ENCODE data around the gene HTR2B. TPM values are rescaled to one million over a fixed set of nuclear protein-coding genes. Genes with fewer than 3 reads are reported as not detected.

HTR2B gene
- total RNA-seq, 1 donor, result 2.9 TPM

DNA sequence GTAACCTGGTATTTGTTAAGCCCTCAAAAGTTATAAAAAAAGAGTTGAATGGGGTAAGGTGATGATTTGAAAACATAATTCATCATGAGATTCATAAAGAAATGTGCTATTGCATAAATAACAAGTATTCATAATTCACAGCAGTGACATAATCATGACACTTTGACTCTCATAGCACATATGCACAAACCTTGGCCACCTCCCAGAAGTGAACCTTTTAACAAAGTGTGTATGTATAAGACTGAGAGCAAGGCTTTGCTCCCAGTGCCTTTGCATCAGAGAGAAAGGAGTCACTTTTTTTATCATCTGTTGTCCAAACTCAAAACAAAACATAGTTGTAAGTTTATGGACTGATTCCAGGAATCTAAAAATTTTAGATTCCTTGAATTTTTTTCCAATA is 15.0 kb upstream of the HTR2B start:
- no peak overlapping the region for H3K27ac ChIP-seq (ENCODE audit: low read depth, low read length)
- H2AFZ ChIP-seq (ENCODE audit: low read length), result no peak overlapping the region
- no peaks in the 10 kb centered on the region for H3K27me3 ChIP-seq (ENCODE audit: insufficient read depth, low read length)
- no peaks in the 10 kb centered on the region for H3K9me3 ChIP-seq (ENCODE audit: low read depth, low read length)
- no peak overlapping the region for H3K4me2 ChIP-seq (ENCODE audit: insufficient read depth, low read length)
- no peaks in the 10 kb centered on the region for H3K36me3 ChIP-seq (ENCODE audit: insufficient read depth, low read length)
- peaks cover 8% of the 10 kb centered on the region for H3K4me1 ChIP-seq (ENCODE audit: insufficient read depth, low read length)
- no peaks in the 10 kb centered on the region for H4K20me1 ChIP-seq (ENCODE audit: insufficient read depth, low read length)
- peaks cover 22% of the 10 kb centered on the region for H3K79me2 ChIP-seq (ENCODE audit: insufficient read depth, low read length)
- no peak overlapping the region for H3K4me3 ChIP-seq (ENCODE audit: insufficient read depth, low read length)
- DNase-seq (ENCODE audit: insufficient read length, low spot score, missing footprints), result no peak
- TF ChIP-seq, protein P1, sequence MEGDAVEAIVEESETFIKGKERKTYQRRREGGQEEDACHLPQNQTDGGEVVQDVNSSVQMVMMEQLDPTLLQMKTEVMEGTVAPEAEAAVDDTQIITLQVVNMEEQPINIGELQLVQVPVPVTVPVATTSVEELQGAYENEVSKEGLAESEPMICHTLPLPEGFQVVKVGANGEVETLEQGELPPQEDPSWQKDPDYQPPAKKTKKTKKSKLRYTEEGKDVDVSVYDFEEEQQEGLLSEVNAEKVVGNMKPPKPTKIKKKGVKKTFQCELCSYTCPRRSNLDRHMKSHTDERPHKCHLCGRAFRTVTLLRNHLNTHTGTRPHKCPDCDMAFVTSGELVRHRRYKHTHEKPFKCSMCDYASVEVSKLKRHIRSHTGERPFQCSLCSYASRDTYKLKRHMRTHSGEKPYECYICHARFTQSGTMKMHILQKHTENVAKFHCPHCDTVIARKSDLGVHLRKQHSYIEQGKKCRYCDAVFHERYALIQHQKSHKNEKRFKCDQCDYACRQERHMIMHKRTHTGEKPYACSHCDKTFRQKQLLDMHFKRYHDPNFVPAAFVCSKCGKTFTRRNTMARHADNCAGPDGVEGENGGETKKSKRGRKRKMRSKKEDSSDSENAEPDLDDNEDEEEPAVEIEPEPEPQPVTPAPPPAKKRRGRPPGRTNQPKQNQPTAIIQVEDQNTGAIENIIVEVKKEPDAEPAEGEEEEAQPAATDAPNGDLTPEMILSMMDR (IDR thresholded peaks at IDR 0.05; ENCODE audit: extremely low read depth, low read depth, low read length), result no peak

DNA sequence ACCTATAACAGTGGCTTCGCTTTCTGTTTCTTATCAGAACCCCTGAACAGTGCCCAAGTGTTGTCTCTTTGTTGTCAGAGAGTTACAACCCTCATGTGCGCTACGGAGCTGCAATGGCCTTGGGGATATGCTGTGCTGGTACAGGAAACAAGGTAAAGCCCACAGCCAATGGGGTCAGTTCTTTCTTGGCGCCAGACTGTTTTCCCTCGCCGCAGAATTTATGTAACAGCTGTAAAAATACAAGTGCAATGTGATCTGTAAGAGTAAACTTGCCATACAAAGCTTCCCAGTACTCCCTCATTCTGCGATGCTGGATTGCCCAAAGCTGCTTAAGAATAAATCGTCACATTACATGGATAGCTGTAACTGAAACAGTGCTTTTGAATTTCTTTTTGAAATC is 13.9 kb upstream of the HTR2B start:
- Histone ChIP-seq H3K9me3 (ENCODE audit: low read depth, low read length) (no peaks in the 10 kb centered on the region), H4K20me1 (ENCODE audit: insufficient read depth, low read length) (no peaks in the 10 kb centered on the region), H3K27me3 (ENCODE audit: insufficient read depth, low read length) (no peaks in the 10 kb centered on the region), H3K4me3 (ENCODE audit: insufficient read depth, low read length) (peak overlapping the region; percentile 30), H2AFZ (ENCODE audit: low read length) (no peak overlapping the region), H3K36me3 (ENCODE audit: insufficient read depth, low read length) (no peaks in the 10 kb centered on the region), H3K4me2 (ENCODE audit: insufficient read depth, low read length) (peak overlapping the region; percentile 46), H3K27ac (ENCODE audit: low read depth, low read length) (peak overlapping the region; percentile 25), H3K79me2 (ENCODE audit: insufficient read depth, low read length) (peaks cover 31% of the 10 kb centered on the region), H3K4me1 (ENCODE audit: insufficient read depth, low read length) (peaks cover 12% of the 10 kb centered on the region)
- peak; percentile 58 for DNase-seq (ENCODE audit: insufficient read length, low spot score, missing footprints)
- TF ChIP-seq, protein P1 (IDR thresholded peaks at IDR 0.05; ENCODE audit: extremely low read depth, low read depth, low read length), result no peak

- Histone ChIP-seq H2AFZ (ENCODE audit: low read length) (no peak overlapping the region), H3K9me3 (ENCODE audit: low read depth, low read length) (no peaks in the 10 kb centered on the region), H3K79me2 (ENCODE audit: insufficient read depth, low read length) (peaks cover 45% of the 10 kb centered on the region), H3K27ac (ENCODE audit: low read depth, low read length) (no peak overlapping the region), H3K36me3 (ENCODE audit: insufficient read depth, low read length) (no peaks in the 10 kb centered on the region), H3K27me3 (ENCODE audit: insufficient read depth, low read length) (no peaks in the 10 kb centered on the region), H3K4me3 (ENCODE audit: insufficient read depth, low read length) (no peak overlapping the region), H4K20me1 (ENCODE audit: insufficient read depth, low read length) (peaks cover 5% of the 10 kb centered on the region), H3K4me2 (ENCODE audit: insufficient read depth, low read length) (no peak overlapping the region), H3K4me1 (ENCODE audit: insufficient read depth, low read length) (peaks cover 34% of the 10 kb centered on the region)
- TF ChIP-seq, protein P1 (IDR thresholded peaks at IDR 0.05; ENCODE audit: extremely low read depth, low read depth, low read length), result no peak
- DNase-seq (ENCODE audit: insufficient read length, low spot score, missing footprints), result no peak
Observed at GRCh38 chr2:231134910-231135655, 10.2 kb upstream of the HTR2B start.

DNA sequence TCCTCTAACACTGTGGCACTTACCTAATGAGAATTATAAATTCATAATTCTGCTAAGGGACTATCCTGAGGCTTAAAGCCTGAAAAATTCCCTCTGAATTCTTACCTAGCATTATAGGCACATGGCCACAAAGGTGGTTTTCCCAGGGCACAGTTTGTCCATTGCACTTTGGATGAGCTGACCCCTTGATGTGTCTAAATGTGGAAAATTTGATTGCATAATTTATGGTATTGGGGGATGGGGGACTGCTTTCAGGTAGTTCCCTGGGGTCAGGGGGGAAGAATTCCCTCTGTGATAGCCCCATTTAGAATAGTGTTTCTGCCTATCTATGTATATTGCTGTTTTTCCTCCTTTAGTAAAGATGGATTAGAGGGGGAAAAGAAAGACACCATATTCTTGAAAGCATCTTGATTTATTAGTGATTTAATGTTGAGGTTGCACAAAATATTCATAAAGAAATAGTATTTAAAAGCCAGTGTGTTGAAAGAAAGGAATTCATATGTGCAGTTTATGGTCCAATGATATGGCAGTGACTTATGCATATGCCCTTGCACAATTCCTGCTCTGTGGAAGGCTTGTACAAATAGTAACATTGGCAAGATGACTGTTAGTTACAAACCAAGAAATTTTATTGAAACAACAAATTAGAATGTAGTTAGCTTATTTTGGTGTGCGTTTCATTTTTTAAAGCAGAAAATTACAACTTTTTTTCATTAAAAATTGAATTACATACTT is 8.7 kb upstream of the HTR2B start:
- no peaks in the 10 kb centered on the region for H3K36me3 ChIP-seq (ENCODE audit: insufficient read depth, low read length)
- peaks cover 45% of the 10 kb centered on the region for H3K79me2 ChIP-seq (ENCODE audit: insufficient read depth, low read length)
- DNase-seq (ENCODE audit: insufficient read length, low spot score, missing footprints), result peak; percentile 19
- peak overlapping the region; percentile 32 for H3K27ac ChIP-seq (ENCODE audit: low read depth, low read length)
- no peak overlapping the region for H3K4me3 ChIP-seq (ENCODE audit: insufficient read depth, low read length)
- H3K9me3 ChIP-seq (ENCODE audit: low read depth, low read length), result no peaks in the 10 kb centered on the region
- peaks cover 5% of the 10 kb centered on the region for H4K20me1 ChIP-seq (ENCODE audit: insufficient read depth, low read length)
- no peak overlapping the region for H2AFZ ChIP-seq (ENCODE audit: low read length)
- H3K4me1 ChIP-seq (ENCODE audit: insufficient read depth, low read length), result peaks cover 29% of the 10 kb centered on the region
- TF ChIP-seq, protein P1 (IDR thresholded peaks at IDR 0.05; ENCODE audit: extremely low read depth, low read depth, low read length), result no peak
- no peaks in the 10 kb centered on the region for H3K27me3 ChIP-seq (ENCODE audit: insufficient read depth, low read length)
- no peak overlapping the region for H3K4me2 ChIP-seq (ENCODE audit: insufficient read depth, low read length)
